MCF 10A (cell line): ENCODE data around the gene RFT1. TPM values are rescaled to one million over a fixed set of nuclear protein-coding genes. Genes with fewer than 3 reads are reported as not detected.
"Not testable (repeated sequence)": the region's sequence is repeated elsewhere in the genome, so short reads cannot be mapped to it uniquely, and the experiment has no call there.

ENCODE experiments used
- BruUV-seq: library from RNA; stranded (reverse); fragments of 400-500 nt; replicated peaks from 2 replicates; lab custom pipeline; 2021; lab: Mats Ljungman, UMichigan
- CTCF ChIA-PET: fragments of 300-600 bp; sonication (Branson Sonifier 250); formaldehyde crosslinking; extraction: SDS; loops from one replicate; lab custom pipeline; 2021; ENCODE audit warnings: antibody characterized with exemption, inconsistent platforms; lab: Yijun Ruan, JAX
- POLR2A ChIA-PET: fragments of 300-600, 350-650 bp; sonication (Branson Sonifier 250); formaldehyde crosslinking; extraction: SDS; loops from one replicate; lab custom pipeline; 2020; ENCODE audit warnings: antibody characterized with exemption, inconsistent platforms; lab: Yijun Ruan, JAX
- DNase-seq: peaks from one replicate; pipeline ENCODE4 v3.0.0-alpha.2; 2018; ENCODE audit not compliant: unreplicated experiment
- H3K27ac Mint-ChIP-seq: one replicate; pipeline ENCODE4 v1.8.0; 2022; ENCODE audit warnings: mild to moderate bottlenecking, low read depth, mixed read lengths; ENCODE audit not compliant: unreplicated experiment
- H3K27me3 Mint-ChIP-seq: one replicate; pipeline ENCODE4 v1.8.0; 2022; ENCODE audit warnings: mixed read lengths; ENCODE audit not compliant: insufficient read depth, unreplicated experiment
- H3K36me3 Mint-ChIP-seq: one replicate; pipeline ENCODE4 v1.8.0; 2022; ENCODE audit warnings: mild to moderate bottlenecking, moderate library complexity, mixed read lengths; ENCODE audit not compliant: insufficient read depth, unreplicated experiment
- H3K4me1 Mint-ChIP-seq: one replicate; pipeline ENCODE4 v1.8.0; 2022; ENCODE audit warnings: mixed read lengths; ENCODE audit not compliant: insufficient read depth, unreplicated experiment
- H3K4me3 Mint-ChIP-seq: one replicate; pipeline ENCODE4 v1.8.0; 2022; ENCODE audit warnings: mild to moderate bottlenecking, moderate library complexity, mixed read lengths; ENCODE audit not compliant: unreplicated experiment
- H3K9me3 Mint-ChIP-seq: one replicate; pipeline ENCODE4 v1.8.0; 2022; ENCODE audit warnings: mixed read lengths; ENCODE audit not compliant: unreplicated experiment
- CTCF ChIP-seq: fragments of 200-600 bp; IDR thresholded peaks from one replicate; pipeline ENCODE4 v1.8.0; 2022; ENCODE audit warnings: antibody characterized with exemption, mild to moderate bottlenecking; ENCODE audit not compliant: unreplicated experiment
- intact Hi-C: fragments of 100-400 bp; cut with micrococcal nuclease; formaldehyde crosslinking; loops from 2 replicates; pipeline ENCODE4 v1.14.1; 2022
- total RNA-seq: library from RNA; stranded (reverse); gene quantifications from 2 replicates; pipeline ENCODE4 v1.2.3, GENCODE V29; 2022

The RFT1 gene
- total RNA-seq, 1 experiment from 2014 or later = 42.7 TPM

- Mint-ChIP-seq H3K9me3 (no peaks in the 10 kb centered on the region), H3K27me3 (no peaks in the 10 kb centered on the region), H3K4me1 (peaks cover 22% of the 10 kb centered on the region), H3K36me3 (peaks cover 9% of the 10 kb centered on the region), H3K4me3 (no peak overlapping the region), H3K27ac (no peak overlapping the region)
- TF ChIP-seq CTCF = no peak
- intact Hi-C loops = no loop called here
- CTCF ChIA-PET = no interaction called here
- POLR2A ChIA-PET = interaction anchor here (0.5 kb wide), 1 partner anchor 11 kb away, joined by 3 read pairs; no protein-coding TSS in a partner anchor
- DNase-seq = no peak
- BruUV-seq = no TSS peak
Observed at GRCh38 chr3:53151465-53151864, 21.2 kb upstream of the RFT1 start.

- DNase-seq, H3K27ac Mint-ChIP-seq, H3K9me3 Mint-ChIP-seq, H3K36me3 Mint-ChIP-seq, H3K27me3 Mint-ChIP-seq, H3K4me3 Mint-ChIP-seq, BruUV-seq, intact Hi-C loops: not testable (repeated sequence)
- peaks cover 22% of the 10 kb centered on the region for H3K4me1 Mint-ChIP-seq
- CTCF ChIA-PET = interaction anchor here (1.0 kb wide), 1 partner anchor 10 kb away, joined by 4 read pairs; no protein-coding TSS in a partner anchor
- POLR2A ChIA-PET = interaction anchor here (0.5 kb wide), 1 partner anchor 11 kb away, joined by 3 read pairs; no protein-coding TSS in a partner anchor
Observed at GRCh38 chr3:53151086-53151438, 20.8 kb upstream of the RFT1 start.

- no TSS peak for BruUV-seq
Observed at GRCh38 chr3:53150247-53151085, 20.2 kb upstream of the RFT1 start.

GRCh38 chr3:53149699-53150098 is 19.5 kb upstream of the RFT1 start:
- Mint-ChIP-seq H3K27me3 (no peaks in the 10 kb centered on the region), H3K4me1 (peaks cover 14% of the 10 kb centered on the region), H3K9me3 (no peaks in the 10 kb centered on the region), H3K4me3 (peak overlapping the region; percentile 40), H3K27ac (no peak overlapping the region), H3K36me3 (peaks cover 9% of the 10 kb centered on the region)
- no peak for TF ChIP-seq CTCF
- no peak for DNase-seq
- CTCF ChIA-PET = interaction anchor here (0.6 to 1.4 kb wide), 4 partner anchors 15 to 157 kb away, joined by 3 to 6 read pairs (median 4); no protein-coding TSS in a partner anchor
- POLR2A ChIA-PET = interaction anchor here (1.0 kb wide), 1 partner anchor 14 kb away, joined by 3 read pairs; no protein-coding TSS in a partner anchor
- BruUV-seq = no TSS peak
- intact Hi-C loops = no loop called here

More at GRCh38 chr3:53150247-53151085, 20.2 kb upstream of the RFT1 start:
- intact Hi-C loops = no loop called here
- H3K36me3 Mint-ChIP-seq = peaks cover 9% of the 10 kb centered on the region
- peak overlapping the region; percentile 40 for H3K4me3 Mint-ChIP-seq
- ChIA-PET POLR2A (interaction anchor here (0.5 to 1.0 kb wide), 3 partner anchors 12 to 19 kb away, joined by 3 read pairs; no protein-coding TSS in a partner anchor), CTCF (interaction anchor here (0.6 to 1.4 kb wide), 6 partner anchors 9 to 156 kb away, joined by 3 to 6 read pairs (median 4); no protein-coding TSS in a partner anchor)
- peak; percentile 89 for DNase-seq
- no peak overlapping the region for H3K27ac Mint-ChIP-seq
- no peak for TF ChIP-seq CTCF
- peaks cover 21% of the 10 kb centered on the region for H3K4me1 Mint-ChIP-seq
- no peaks in the 10 kb centered on the region for H3K27me3 Mint-ChIP-seq
- H3K9me3 Mint-ChIP-seq = no peaks in the 10 kb centered on the region
